ENCODE data around the gene ACTR3.
A peak's percentile ranks its signal among the peaks of the same experiment; 100 is the strongest.

Gene ACTR3

GRCh38 chr2:113963965-113964364, 74.1 kb downstream of the ACTR3 start:
- DNase-seq (ENCODE audit: low read depth in 1 of 2, low spot score in 1 of 2), result no peak
- H3K27me3 ChIP-seq (ENCODE audit: insufficient read depth, poor library complexity, severe bottlenecking), result no peaks in the 10 kb centered on the region
- TF ChIP-seq GABPA (IDR thresholded peaks at IDR 0.05; ENCODE audit: low read depth) (no peak), SPI1 (IDR thresholded peaks at IDR 0.05; ENCODE audit: borderline replicate concordance, low read depth) (no peak), POLR2AphosphoS5 (IDR thresholded peaks at IDR 0.05; ENCODE audit: low read depth) (no peak), CTCF (IDR thresholded peaks at IDR 0.05; ENCODE audit: insufficient read depth, low read length) (no peak)
- TF ChIP-seq, protein P1, sequence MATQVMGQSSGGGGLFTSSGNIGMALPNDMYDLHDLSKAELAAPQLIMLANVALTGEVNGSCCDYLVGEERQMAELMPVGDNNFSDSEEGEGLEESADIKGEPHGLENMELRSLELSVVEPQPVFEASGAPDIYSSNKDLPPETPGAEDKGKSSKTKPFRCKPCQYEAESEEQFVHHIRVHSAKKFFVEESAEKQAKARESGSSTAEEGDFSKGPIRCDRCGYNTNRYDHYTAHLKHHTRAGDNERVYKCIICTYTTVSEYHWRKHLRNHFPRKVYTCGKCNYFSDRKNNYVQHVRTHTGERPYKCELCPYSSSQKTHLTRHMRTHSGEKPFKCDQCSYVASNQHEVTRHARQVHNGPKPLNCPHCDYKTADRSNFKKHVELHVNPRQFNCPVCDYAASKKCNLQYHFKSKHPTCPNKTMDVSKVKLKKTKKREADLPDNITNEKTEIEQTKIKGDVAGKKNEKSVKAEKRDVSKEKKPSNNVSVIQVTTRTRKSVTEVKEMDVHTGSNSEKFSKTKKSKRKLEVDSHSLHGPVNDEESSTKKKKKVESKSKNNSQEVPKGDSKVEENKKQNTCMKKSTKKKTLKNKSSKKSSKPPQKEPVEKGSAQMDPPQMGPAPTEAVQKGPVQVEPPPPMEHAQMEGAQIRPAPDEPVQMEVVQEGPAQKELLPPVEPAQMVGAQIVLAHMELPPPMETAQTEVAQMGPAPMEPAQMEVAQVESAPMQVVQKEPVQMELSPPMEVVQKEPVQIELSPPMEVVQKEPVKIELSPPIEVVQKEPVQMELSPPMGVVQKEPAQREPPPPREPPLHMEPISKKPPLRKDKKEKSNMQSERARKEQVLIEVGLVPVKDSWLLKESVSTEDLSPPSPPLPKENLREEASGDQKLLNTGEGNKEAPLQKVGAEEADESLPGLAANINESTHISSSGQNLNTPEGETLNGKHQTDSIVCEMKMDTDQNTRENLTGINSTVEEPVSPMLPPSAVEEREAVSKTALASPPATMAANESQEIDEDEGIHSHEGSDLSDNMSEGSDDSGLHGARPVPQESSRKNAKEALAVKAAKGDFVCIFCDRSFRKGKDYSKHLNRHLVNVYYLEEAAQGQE (IDR thresholded peaks at IDR 0.05; ENCODE audit: insufficient replicate concordance, low read depth), result no peak
- no peak overlapping the region for H3K4me3 ChIP-seq (replicated peaks; ENCODE audit: insufficient read depth, low read length)
- H3K27ac ChIP-seq (replicated peaks), result no peak overlapping the region

GRCh38 chr2:113964436-113964835, 74.5 kb downstream of the ACTR3 start:
- no peak for TF ChIP-seq CTCF (IDR thresholded peaks at IDR 0.05; ENCODE audit: insufficient read depth, low read length)
- TF ChIP-seq POLR2AphosphoS5 (IDR thresholded peaks at IDR 0.05; ENCODE audit: low read depth), result no peak
- TF ChIP-seq SPI1 (IDR thresholded peaks at IDR 0.05; ENCODE audit: borderline replicate concordance, low read depth), result no peak
- no peak for TF ChIP-seq GABPA (IDR thresholded peaks at IDR 0.05; ENCODE audit: low read depth)
- DNase-seq (ENCODE audit: low read depth in 1 of 2, low spot score in 1 of 2), result no peak
- Histone ChIP-seq H3K27me3 (ENCODE audit: insufficient read depth, poor library complexity, severe bottlenecking) (no peaks in the 10 kb centered on the region), H3K27ac (replicated peaks) (no peak overlapping the region), H3K4me3 (replicated peaks; ENCODE audit: insufficient read depth, low read length) (no peak overlapping the region)

- Histone ChIP-seq H3K27ac (replicated peaks) (no peak overlapping the region), H3K4me3 (replicated peaks; ENCODE audit: insufficient read depth, low read length) (no peak overlapping the region), H3K27me3 (ENCODE audit: insufficient read depth, poor library complexity, severe bottlenecking) (no peaks in the 10 kb centered on the region)
- no peak for DNase-seq (ENCODE audit: low read depth in 1 of 2, low spot score in 1 of 2)
- TF ChIP-seq CTCF (IDR thresholded peaks at IDR 0.05; ENCODE audit: insufficient read depth, low read length) (no peak), POLR2AphosphoS5 (IDR thresholded peaks at IDR 0.05; ENCODE audit: low read depth) (no peak), GABPA (IDR thresholded peaks at IDR 0.05; ENCODE audit: low read depth) (no peak), SPI1 (IDR thresholded peaks at IDR 0.05; ENCODE audit: borderline replicate concordance, low read depth) (no peak)
- TF ChIP-seq, protein P1 (IDR thresholded peaks at IDR 0.05; ENCODE audit: insufficient replicate concordance, low read depth), result no peak
Observed at GRCh38 chr2:113965228-113965627, 75.3 kb downstream of the ACTR3 start.

DNA sequence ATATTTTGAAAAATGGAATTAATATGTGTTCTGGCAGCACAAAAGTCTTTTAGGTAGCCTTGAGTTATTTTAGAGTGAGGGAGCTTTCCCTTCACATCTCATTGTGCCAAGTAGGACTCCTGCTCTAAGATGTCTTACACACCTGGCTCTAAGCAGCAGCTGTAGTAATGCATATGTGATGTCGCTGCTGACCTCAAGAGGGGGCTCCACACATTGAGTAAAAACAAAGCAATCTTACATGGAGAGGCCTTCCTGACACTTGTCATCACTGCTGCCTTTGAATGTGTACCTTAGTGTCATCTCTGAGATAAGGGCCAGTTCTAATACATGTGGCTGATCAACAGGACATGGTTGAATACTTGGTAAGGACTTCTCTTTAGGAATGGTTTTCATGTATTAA, 75.8 kb downstream of the ACTR3 start:
- Histone ChIP-seq H3K4me3 (replicated peaks; ENCODE audit: insufficient read depth, low read length) (no peak overlapping the region), H3K27me3 (ENCODE audit: insufficient read depth, poor library complexity, severe bottlenecking) (no peaks in the 10 kb centered on the region), H3K27ac (replicated peaks) (no peak overlapping the region)
- DNase-seq (ENCODE audit: low read depth in 1 of 2, low spot score in 1 of 2), result peak; percentile 18 to 49
- TF ChIP-seq CTCF (IDR thresholded peaks at IDR 0.05; ENCODE audit: insufficient read depth, low read length), result peak; percentile 28
- no peak for TF ChIP-seq GABPA (IDR thresholded peaks at IDR 0.05; ENCODE audit: low read depth)
- TF ChIP-seq POLR2AphosphoS5 (IDR thresholded peaks at IDR 0.05; ENCODE audit: low read depth), result peak; percentile 34; the same call in 1 of the 2 replicates
- TF ChIP-seq, protein P1 (IDR thresholded peaks at IDR 0.05; ENCODE audit: insufficient replicate concordance, low read depth), result no peak
- no peak for TF ChIP-seq SPI1 (IDR thresholded peaks at IDR 0.05; ENCODE audit: borderline replicate concordance, low read depth)

Measured in HL-60 (cell line).